HepG2 (cell line): ENCODE results near the gene ATG2A. TPM values are rescaled to one million over a fixed set of nuclear protein-coding genes. Genes with fewer than 3 reads are reported as not detected.

Experiments used
- AGO2 ChIP-seq: fragments of 200-400 bp; formaldehyde crosslinking; optimal IDR thresholded peaks from 2 replicates; pipeline ENCODE3; 2017; ENCODE audit warnings: mild to moderate bottlenecking, low read depth, low read length, moderate library complexity
- ATF7 ChIP-seq, 2 experiments: fragments of 450-650 bp in 1 of 2; sonication (generic) in 1 of 2; formaldehyde crosslinking in 1 of 2; IDR thresholded peaks; 2 replicates each; pipeline versions ENCODE4 v1.4.0 to v1.6.1; 2016 to 2020; ENCODE audit warnings: antibody characterized with exemption in 1 of 2, mild to moderate bottlenecking in 1 of 2, missing genetic modification reagents in 1 of 2
- BCL3 ChIP-seq: sonication (generic); formaldehyde crosslinking; IDR thresholded peaks from 2 replicates; pipeline ENCODE4 v1.5.1; 2020; ENCODE audit warnings: mild to moderate bottlenecking, missing genetic modification reagents, moderate library complexity
- IKZF5 ChIP-seq: IDR thresholded peaks from 2 replicates; pipeline ENCODE4 v1.6.1; 2018; ENCODE audit warnings: missing genetic modification reagents, mild to moderate bottlenecking, missing compliant biosample characterization
- NFYC ChIP-seq: IDR thresholded peaks from 2 replicates; pipeline ENCODE4 v1.6.1; 2016; ENCODE audit warnings: missing genetic modification reagents, missing compliant biosample characterization
- NR1H2 ChIP-seq: sonication (generic); formaldehyde crosslinking; IDR thresholded peaks from 2 replicates; pipeline ENCODE4 v1.8.1; 2022; ENCODE audit warnings: low read depth, missing genetic modification reagents, borderline replicate concordance
- PCBP2 ChIP-seq: fragments of 200-400 bp; formaldehyde crosslinking; optimal IDR thresholded peaks from 2 replicates; pipeline ENCODE3; 2018; ENCODE audit warnings: low read length, low read depth; ENCODE audit not compliant: poor library complexity, severe bottlenecking
- REXO4 ChIP-seq: sonication (generic); formaldehyde crosslinking; IDR thresholded peaks from 2 replicates; pipeline ENCODE4 v1.8.0; 2022; ENCODE audit warnings: missing genetic modification reagents, mild to moderate bottlenecking, borderline replicate concordance
- RNF219 ChIP-seq: sonication (generic); formaldehyde crosslinking; IDR thresholded peaks from 2 replicates; pipeline ENCODE4 v1.5.0; 2020; ENCODE audit warnings: mild to moderate bottlenecking, missing genetic modification reagents
- SAP130 ChIP-seq: IDR thresholded peaks from 2 replicates; pipeline ENCODE4 v1.6.1; 2016; ENCODE audit warnings: low read depth
- ZNF275 ChIP-seq: sonication (generic); formaldehyde crosslinking; IDR thresholded peaks from 2 replicates; pipeline ENCODE4 v1.8.0; 2022; ENCODE audit warnings: missing genetic modification reagents, mild to moderate bottlenecking, inconsistent platforms, borderline replicate concordance
- ZNF557 ChIP-seq: sonication (generic); formaldehyde crosslinking; IDR thresholded peaks from 2 replicates; pipeline ENCODE4 v1.4.0; 2020; ENCODE audit warnings: missing genetic modification reagents
- ZNF597 ChIP-seq: sonication (generic); formaldehyde crosslinking; IDR thresholded peaks from 2 replicates; pipeline ENCODE4 v1.5.0; 2020; ENCODE audit warnings: missing genetic modification reagents
- ZNF720 ChIP-seq: sonication (generic); formaldehyde crosslinking; IDR thresholded peaks from 2 replicates; pipeline ENCODE4 v1.4.0; 2020; ENCODE audit warnings: missing genetic modification reagents
- polyA plus RNA-seq, 8 experiments: library from polyadenylated mRNA; depleted of rRNA in 3 of 8; stranded (reverse) in 7 of 8; unstranded in 1 of 8; fragments of >200 nt; fragmentation: Illumina TruSeq in 4 of 8; extraction: Trizol in 4 of 8; gene quantifications; 2 replicates each; pipeline versions ENCODE4 v1.2.1 to v1.2.3, GENCODE V29; 2011 to 2016; ENCODE audit warnings: low read depth in 4 of 8, missing spikeins in 1 of 8, mixed read lengths in 1 of 8; ENCODE audit not compliant: insufficient read depth in 1 of 8
- total RNA-seq, 5 experiments: library from RNA; depleted of rRNA; stranded (reverse); fragments of >200 nt; fragmentation: Illumina TruSeq; extraction: Trizol; gene quantifications; 2 replicates each; pipeline ENCODE4 v1.2.3, GENCODE V29; 2016; ENCODE audit warnings: low read depth in 1 of 5
- TF ChIP-seq, protein P1 (sequence below): sonication (generic); formaldehyde crosslinking; IDR thresholded peaks from 2 replicates; pipeline ENCODE4 v1.5.1; 2020; ENCODE audit warnings: mild to moderate bottlenecking, missing genetic modification reagents, moderate library complexity
- TF ChIP-seq, protein P2 (sequence below): sonication (generic); formaldehyde crosslinking; IDR thresholded peaks from 2 replicates; pipeline ENCODE4 v1.5.1; 2020; ENCODE audit warnings: mild to moderate bottlenecking, moderate library complexity, missing genetic modification reagents

The ATG2A gene
- total and polyA plus RNA-seq, 2 of the 13 experiments (the other 11 are each of a cell fraction or from before 2014, with no cell fraction given) = 6.7 to 8.0 TPM

GRCh38 chr11:64876835-64877341 lies 40.1 kb downstream of the ATG2A start (continued):
- TF ChIP-seq ZNF275 (no peak), ZNF557 (CRISPR knock-in tag) (no peak), RNF219 (CRISPR knock-in tag) (no peak), IKZF5 (CRISPR knock-in tag) (peak; percentile 56; the same call in 1 of the 2 replicates), ATF7 (IDR thresholded peaks at IDR 0.05) (no peak), ATF7 (CRISPR knock-in tag; IDR thresholded peaks at IDR 0.05) (no peak), AGO2 (no peak), NFYC (CRISPR knock-in tag) (no peak), REXO4 (CRISPR knock-in tag) (no peak), ZNF720 (CRISPR knock-in tag) (no peak), BCL3 (CRISPR knock-in tag) (no peak), ZNF597 (CRISPR knock-in tag) (no peak), NR1H2 (no peak), PCBP2 (no peak), SAP130 (CRISPR knock-in tag) (peak; percentile 76)
- TF ChIP-seq, protein P1, sequence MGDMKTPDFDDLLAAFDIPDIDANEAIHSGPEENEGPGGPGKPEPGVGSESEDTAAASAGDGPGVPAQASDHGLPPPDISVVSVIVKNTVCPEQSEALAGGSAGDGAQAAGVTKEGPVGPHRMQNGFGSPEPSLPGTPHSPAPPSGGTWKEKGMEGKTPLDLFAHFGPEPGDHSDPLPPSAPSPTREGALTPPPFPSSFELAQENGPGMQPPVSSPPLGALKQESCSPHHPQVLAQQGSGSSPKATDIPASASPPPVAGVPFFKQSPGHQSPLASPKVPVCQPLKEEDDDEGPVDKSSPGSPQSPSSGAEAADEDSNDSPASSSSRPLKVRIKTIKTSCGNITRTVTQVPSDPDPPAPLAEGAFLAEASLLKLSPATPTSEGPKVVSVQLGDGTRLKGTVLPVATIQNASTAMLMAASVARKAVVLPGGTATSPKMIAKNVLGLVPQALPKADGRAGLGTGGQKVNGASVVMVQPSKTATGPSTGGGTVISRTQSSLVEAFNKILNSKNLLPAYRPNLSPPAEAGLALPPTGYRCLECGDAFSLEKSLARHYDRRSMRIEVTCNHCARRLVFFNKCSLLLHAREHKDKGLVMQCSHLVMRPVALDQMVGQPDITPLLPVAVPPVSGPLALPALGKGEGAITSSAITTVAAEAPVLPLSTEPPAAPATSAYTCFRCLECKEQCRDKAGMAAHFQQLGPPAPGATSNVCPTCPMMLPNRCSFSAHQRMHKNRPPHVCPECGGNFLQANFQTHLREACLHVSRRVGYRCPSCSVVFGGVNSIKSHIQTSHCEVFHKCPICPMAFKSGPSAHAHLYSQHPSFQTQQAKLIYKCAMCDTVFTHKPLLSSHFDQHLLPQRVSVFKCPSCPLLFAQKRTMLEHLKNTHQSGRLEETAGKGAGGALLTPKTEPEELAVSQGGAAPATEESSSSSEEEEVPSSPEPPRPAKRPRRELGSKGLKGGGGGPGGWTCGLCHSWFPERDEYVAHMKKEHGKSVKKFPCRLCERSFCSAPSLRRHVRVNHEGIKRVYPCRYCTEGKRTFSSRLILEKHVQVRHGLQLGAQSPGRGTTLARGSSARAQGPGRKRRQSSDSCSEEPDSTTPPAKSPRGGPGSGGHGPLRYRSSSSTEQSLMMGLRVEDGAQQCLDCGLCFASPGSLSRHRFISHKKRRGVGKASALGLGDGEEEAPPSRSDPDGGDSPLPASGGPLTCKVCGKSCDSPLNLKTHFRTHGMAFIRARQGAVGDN (CRISPR knock-in tag) = peak; percentile 57
- TF ChIP-seq, protein P2, sequence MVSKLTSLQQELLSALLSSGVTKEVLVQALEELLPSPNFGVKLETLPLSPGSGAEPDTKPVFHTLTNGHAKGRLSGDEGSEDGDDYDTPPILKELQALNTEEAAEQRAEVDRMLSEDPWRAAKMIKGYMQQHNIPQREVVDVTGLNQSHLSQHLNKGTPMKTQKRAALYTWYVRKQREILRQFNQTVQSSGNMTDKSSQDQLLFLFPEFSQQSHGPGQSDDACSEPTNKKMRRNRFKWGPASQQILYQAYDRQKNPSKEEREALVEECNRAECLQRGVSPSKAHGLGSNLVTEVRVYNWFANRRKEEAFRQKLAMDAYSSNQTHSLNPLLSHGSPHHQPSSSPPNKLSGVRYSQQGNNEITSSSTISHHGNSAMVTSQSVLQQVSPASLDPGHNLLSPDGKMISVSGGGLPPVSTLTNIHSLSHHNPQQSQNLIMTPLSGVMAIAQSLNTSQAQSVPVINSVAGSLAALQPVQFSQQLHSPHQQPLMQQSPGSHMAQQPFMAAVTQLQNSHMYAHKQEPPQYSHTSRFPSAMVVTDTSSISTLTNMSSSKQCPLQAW (CRISPR knock-in tag) = no peak
